CD4-positive, alpha-beta T cell (primary cell): ENCODE measurements around the gene OLFM1. TPM values are rescaled to one million over a fixed set of nuclear protein-coding genes. Genes with fewer than 3 reads are reported as not detected.

ENCODE experiments used
- ATAC-seq: fragments of 200-7000 bp; cut with Tn5 transposase; one replicate; pipeline ENCODE4 v1.10.0; 2022; ENCODE audit warnings: mild to moderate bottlenecking; ENCODE audit not compliant: poor library complexity
- CTCF ChIA-PET: fragments of 350-600 bp; sonication (Branson Sonifier 250); formaldehyde crosslinking; loops from one replicate; lab custom pipeline; 2021; ENCODE audit warnings: antibody characterized with exemption, inconsistent platforms; lab: Charles Lee
- POLR2A ChIA-PET: fragments of 350-600 bp; sonication (Branson Sonifier 250); formaldehyde crosslinking; loops from one replicate; lab custom pipeline; 2021; ENCODE audit warnings: antibody characterized with exemption, inconsistent platforms; lab: Charles Lee
- DNase-seq, 14 experiments: peaks; one replicate each; pipeline ENCODE4 v3.0.0-alpha.2; 2013 to 2020; ENCODE audit warnings: mixed read lengths in 2 of 14
- H3K27ac ChIP-seq, 2 donors: one replicate each; pipeline versions ENCODE4 v1.5.1 to v1.7.0; 2013; ENCODE audit warnings: low read length in 2 of 2, low read depth in 1 of 2, mild to moderate bottlenecking in 1 of 2
- H3K27me3 ChIP-seq, 2 experiments: 1 replicate in 1 of 2; 2 replicates in 1 of 2; pipeline versions ENCODE4 v1.6.1 to v1.7.0; 2013; ENCODE audit warnings: low read length in 2 of 2, control low read depth in 1 of 2, mild to moderate bottlenecking in 1 of 2, moderate library complexity in 1 of 2; ENCODE audit not compliant: insufficient read depth in 2 of 2, control insufficient read depth in 1 of 2
- H3K36me3 ChIP-seq: one replicate; pipeline ENCODE4 v1.6.1; 2013; ENCODE audit warnings: low read length, control low read depth; ENCODE audit not compliant: insufficient read depth
- H3K4me1 ChIP-seq: one replicate; pipeline ENCODE4 v1.6.1; 2013; ENCODE audit warnings: low read length, control low read depth; ENCODE audit not compliant: insufficient read depth
- H3K4me3 ChIP-seq: one replicate; pipeline ENCODE4 v1.5.1; 2013; ENCODE audit warnings: mild to moderate bottlenecking, low read length, moderate library complexity
- H3K9me3 ChIP-seq, 2 experiments: 1 replicate in 1 of 2; 2 replicates in 1 of 2; pipeline versions ENCODE4 v1.6.1 to v1.7.0; 2013; ENCODE audit warnings: low read length in 2 of 2, mild to moderate bottlenecking in 2 of 2, control low read depth in 1 of 2, moderate library complexity in 1 of 2; ENCODE audit not compliant: control insufficient read depth in 1 of 2, insufficient read depth in 1 of 2
- H3K27ac Mint-ChIP-seq: one replicate; pipeline ENCODE4 v1.8.0; 2020; ENCODE audit warnings: mixed read lengths
- H3K27me3 Mint-ChIP-seq: one replicate; pipeline ENCODE4 v1.8.0; 2021; ENCODE audit warnings: mixed read lengths
- H3K36me3 Mint-ChIP-seq: one replicate; pipeline ENCODE4 v1.8.0; 2021; ENCODE audit warnings: low read depth, mixed read lengths
- H3K4me1 Mint-ChIP-seq: one replicate; pipeline ENCODE4 v1.8.0; 2021; ENCODE audit warnings: low read depth, mixed read lengths
- H3K4me3 Mint-ChIP-seq: one replicate; pipeline ENCODE4 v1.8.0; 2020; ENCODE audit warnings: mild to moderate bottlenecking, mixed read lengths
- H3K9me3 Mint-ChIP-seq: one replicate; pipeline ENCODE4 v1.8.0; 2020; ENCODE audit warnings: mixed read lengths
- intact Hi-C, 2 experiments: fragments of 100-400 bp; cut with DNase I in 1 of 2; cut with micrococcal nuclease in 1 of 2; formaldehyde crosslinking; loops; one replicate each; pipeline versions ENCODE4 v1.15.1 to v1.9.0; 2023 to 2025; cut with DNase I, micrococcal nuclease
- total RNA-seq, 174 experiments: library from RNA in 2 of 174; stranded (reverse) in 2 of 174; gene quantifications; one replicate each; pipeline ENCODE4 v1.2.3 and lab custom pipeline; 2021 to 2026
- TF ChIP-seq, protein P1 (sequence below): fragments of 200-600 bp; IDR thresholded peaks from one replicate; pipeline ENCODE4 v1.8.0; 2022; ENCODE audit warnings: antibody characterized with exemption, mild to moderate bottlenecking

Gene OLFM1
- total RNA-seq, 2 experiments from 2014 or later: not detected

GRCh38 chr9:135163023-135163780 is 75.7 kb downstream of the OLFM1 start:
- TF ChIP-seq, protein P1, sequence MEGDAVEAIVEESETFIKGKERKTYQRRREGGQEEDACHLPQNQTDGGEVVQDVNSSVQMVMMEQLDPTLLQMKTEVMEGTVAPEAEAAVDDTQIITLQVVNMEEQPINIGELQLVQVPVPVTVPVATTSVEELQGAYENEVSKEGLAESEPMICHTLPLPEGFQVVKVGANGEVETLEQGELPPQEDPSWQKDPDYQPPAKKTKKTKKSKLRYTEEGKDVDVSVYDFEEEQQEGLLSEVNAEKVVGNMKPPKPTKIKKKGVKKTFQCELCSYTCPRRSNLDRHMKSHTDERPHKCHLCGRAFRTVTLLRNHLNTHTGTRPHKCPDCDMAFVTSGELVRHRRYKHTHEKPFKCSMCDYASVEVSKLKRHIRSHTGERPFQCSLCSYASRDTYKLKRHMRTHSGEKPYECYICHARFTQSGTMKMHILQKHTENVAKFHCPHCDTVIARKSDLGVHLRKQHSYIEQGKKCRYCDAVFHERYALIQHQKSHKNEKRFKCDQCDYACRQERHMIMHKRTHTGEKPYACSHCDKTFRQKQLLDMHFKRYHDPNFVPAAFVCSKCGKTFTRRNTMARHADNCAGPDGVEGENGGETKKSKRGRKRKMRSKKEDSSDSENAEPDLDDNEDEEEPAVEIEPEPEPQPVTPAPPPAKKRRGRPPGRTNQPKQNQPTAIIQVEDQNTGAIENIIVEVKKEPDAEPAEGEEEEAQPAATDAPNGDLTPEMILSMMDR: no peak
- no peaks in the 10 kb centered on the region for H3K36me3 ChIP-seq
- Mint-ChIP-seq H3K27ac (no peak overlapping the region), H3K4me3 (no peak overlapping the region), H3K36me3 (no peaks in the 10 kb centered on the region), H3K9me3 (no peaks in the 10 kb centered on the region), H3K27me3 (peaks cover 7% of the 10 kb centered on the region), H3K4me1 (no peaks in the 10 kb centered on the region)
- H3K9me3 ChIP-seq: peaks cover 0 to 18% of the 10 kb centered on the region in 2 experiments
- DNase-seq: no peak
- ChIA-PET CTCF (no interaction called here), POLR2A (no interaction called here)
- H3K4me3 ChIP-seq: no peak overlapping the region
- no peaks in the 10 kb centered on the region for H3K27me3 ChIP-seq
- no peaks in the 10 kb centered on the region for H3K4me1 ChIP-seq
- H3K27ac ChIP-seq: no peak overlapping the region
- intact Hi-C loops: no loop called here
- no peak for ATAC-seq

GRCh38 chr9:135164036-135164435 is 76.6 kb downstream of the OLFM1 start:
- DNase-seq (no peak), ATAC-seq (no peak)
- no peaks in the 10 kb centered on the region for H3K27me3 ChIP-seq
- H3K4me1 ChIP-seq: no peaks in the 10 kb centered on the region
- no peak overlapping the region for H3K27ac Mint-ChIP-seq
- no peaks in the 10 kb centered on the region for H3K36me3 Mint-ChIP-seq
- intact Hi-C loops: no loop called here
- H3K9me3 ChIP-seq: peaks cover 0 to 14% of the 10 kb centered on the region in 2 experiments
- ChIA-PET POLR2A (no interaction called here), CTCF (no interaction called here)
- H3K36me3 ChIP-seq: no peaks in the 10 kb centered on the region
- H3K9me3 Mint-ChIP-seq: no peaks in the 10 kb centered on the region
- H3K27me3 Mint-ChIP-seq: peaks cover 7% of the 10 kb centered on the region
- TF ChIP-seq, protein P1: no peak
- H3K27ac ChIP-seq: no peak overlapping the region
- no peaks in the 10 kb centered on the region for H3K4me1 Mint-ChIP-seq
- no peak overlapping the region for H3K4me3 ChIP-seq
- H3K4me3 Mint-ChIP-seq: no peak overlapping the region

GRCh38 chr9:135165003-135165711 is 77.7 kb downstream of the OLFM1 start:
- Mint-ChIP-seq H3K27me3 (peaks cover 7% of the 10 kb centered on the region), H3K36me3 (no peaks in the 10 kb centered on the region), H3K9me3 (no peaks in the 10 kb centered on the region), H3K4me3 (no peak overlapping the region), H3K4me1 (no peaks in the 10 kb centered on the region), H3K27ac (no peak overlapping the region)
- peaks cover 0 to 15% of the 10 kb centered on the region in 2 experiments for H3K9me3 ChIP-seq
- H3K36me3 ChIP-seq: no peaks in the 10 kb centered on the region
- intact Hi-C loops: no loop called here
- POLR2A ChIA-PET: no interaction called here
- H3K4me3 ChIP-seq: no peak overlapping the region
- H3K27me3 ChIP-seq: no peaks in the 10 kb centered on the region
- no peak overlapping the region for H3K27ac ChIP-seq
- no peaks in the 10 kb centered on the region for H3K4me1 ChIP-seq
- no peak for DNase-seq
- no peak for ATAC-seq
- CTCF ChIA-PET: no interaction called here
- TF ChIP-seq, protein P1: no peak
